K562 (cell line): ENCODE data around the gene FARSB. TPM values are rescaled to one million over a fixed set of nuclear protein-coding genes. Genes with fewer than 3 reads are reported as not detected.
"Not testable (repeated sequence)": the region's sequence is repeated elsewhere in the genome, so short reads cannot be mapped to it uniquely, and the experiment has no call there.

Experiments
- ATAC-seq: fragments of 200-7000 bp; cut with Tn5 transposase; 3 replicates; pipeline ENCODE4 v1.9.1; 2020; ENCODE audit warnings: moderate library complexity
- BruUV-seq: library from RNA; stranded (reverse); fragments of 400-500 nt; replicated peaks from 2 replicates; lab custom pipeline; 2021; lab: Mats Ljungman, UMichigan
- CTCF ChIA-PET: fragments of 300-600 bp; formaldehyde crosslinking; extraction: SDS; loops from one replicate; lab custom pipeline; 2021; ENCODE audit warnings: low intra/inter-chr PET ratio; lab: Yijun Ruan, JAX
- POLR2A ChIA-PET: fragments of 300-600, 350-650 bp; sonication (Branson Sonifier 250); formaldehyde crosslinking; extraction: SDS; loops from one replicate; lab custom pipeline; 2021; ENCODE audit warnings: antibody characterized with exemption, inconsistent platforms; lab: Yijun Ruan, JAX
- DNase-seq, 4 experiments: peaks; one replicate each; pipeline versions ENCODE4 v3.0.0 to v3.0.0-alpha.2; 2011 to 2018; ENCODE audit warnings: low spot score in 3 of 4, mixed read lengths in 3 of 4; ENCODE audit errors: extremely low read depth in 1 of 4
- FAIRE-seq: peaks from 2 replicates; lab custom pipeline; 2011; peaks lifted over from hg19 to GRCh38; lab: Jason Lieb, UNC
- H2AFZ ChIP-seq: 2 replicates; pipeline ENCODE4 v1.6.0; 2011; ENCODE audit warnings: low read depth, low read length, control low read depth, inconsistent platforms
- H3K27ac ChIP-seq: fragments of 200-600 bp; 3 replicates; pipeline ENCODE4 v1.8.0; 2011; ENCODE audit warnings: low read depth, mild to moderate bottlenecking, control low read depth, inconsistent platforms, low read length, moderate library complexity, mixed read lengths; ENCODE audit errors: extremely low read depth
- H3K27me3 ChIP-seq, 2 experiments: fragments of 300-600 bp in 1 of 2; 2 replicates in 1 of 2; 3 replicates in 1 of 2; pipeline versions ENCODE4 v1.6.0 to v1.8.0; 2011; ENCODE audit warnings: inconsistent platforms in 2 of 2, low read length in 2 of 2, mild to moderate bottlenecking in 1 of 2, mixed read lengths in 1 of 2, moderate library complexity in 1 of 2; ENCODE audit not compliant: control insufficient read depth in 2 of 2, insufficient read depth in 2 of 2
- H3K36me3 ChIP-seq: fragments of 300-600 bp; 3 replicates; pipeline ENCODE4 v1.8.0; 2011; ENCODE audit warnings: mild to moderate bottlenecking, low read length, inconsistent platforms; ENCODE audit not compliant: control insufficient read depth, insufficient read depth
- H3K4me1 ChIP-seq, 2 experiments: fragments of 200-600 bp in 1 of 2; replicated peaks in 1 of 2; 2 replicates in 1 of 2; 3 replicates in 1 of 2; pipeline versions ENCODE4 v1.5.1 to v1.8.0; 2011; ENCODE audit warnings: inconsistent platforms in 2 of 2, low read length in 2 of 2, mild to moderate bottlenecking in 1 of 2, mixed read lengths in 1 of 2, moderate library complexity in 1 of 2; ENCODE audit not compliant: control insufficient read depth in 2 of 2, insufficient read depth in 2 of 2
- H3K4me2 ChIP-seq: 2 replicates; pipeline ENCODE4 v1.6.1; 2011; ENCODE audit warnings: low read length, control low read depth, inconsistent platforms, mixed read lengths; ENCODE audit not compliant: insufficient read depth
- H3K4me3 ChIP-seq: fragments of 200-600 bp; sonication (generic), shearing (Covaris generic); 2 replicates; pipeline ENCODE4 v1.5.1; 2016; ENCODE audit warnings: control low read depth, inconsistent platforms
- H3K79me2 ChIP-seq: fragments of 200-600 bp; 3 replicates; pipeline ENCODE4 v1.8.0; 2011; ENCODE audit warnings: low read length, inconsistent platforms; ENCODE audit not compliant: control insufficient read depth, insufficient read depth
- H3K9ac ChIP-seq, 2 experiments: 2 replicates each; pipeline versions ENCODE4 v1.6.0 to v1.6.1; 2011; ENCODE audit warnings: low read depth in 2 of 2, low read length in 2 of 2, control low read depth in 1 of 2, inconsistent platforms in 1 of 2, mild to moderate bottlenecking in 1 of 2, mixed read lengths in 1 of 2; ENCODE audit not compliant: insufficient read depth in 1 of 2
- H3K9me1 ChIP-seq: one replicate; pipeline ENCODE4 v1.6.0; 2011; ENCODE audit warnings: inconsistent platforms, mild to moderate bottlenecking, low read length, moderate library complexity; ENCODE audit not compliant: control insufficient read depth, insufficient read depth
- H3K9me3 ChIP-seq: replicated peaks from 2 replicates; pipeline ENCODE4 v1.5.1; 2011; ENCODE audit warnings: low read depth, low read length, inconsistent platforms; ENCODE audit not compliant: control insufficient read depth, insufficient read depth
- H4K20me1 ChIP-seq: replicated peaks from 2 replicates; pipeline ENCODE4 v1.6.1; 2011; ENCODE audit warnings: low read length, inconsistent platforms, mixed read lengths; ENCODE audit not compliant: control insufficient read depth, insufficient read depth
- ATF1 ChIP-seq, 2 experiments: fragments of 450-650 bp in 1 of 2; IDR thresholded peaks; 2 replicates each; pipeline ENCODE4 v1.6.1; 2016; ENCODE audit warnings: missing compliant biosample characterization in 1 of 2, missing genetic modification characterization in 1 of 2
- ETV5 ChIP-seq: sonication (generic); formaldehyde crosslinking; IDR thresholded peaks from 2 replicates; pipeline ENCODE4 v1.4.0; 2020; ENCODE audit warnings: low read depth, mild to moderate bottlenecking, missing genetic modification reagents
- GABPA ChIP-seq: fragments of 200-800 bp; sonication (Bioruptor generic); conservative IDR thresholded peaks from 2 replicates; pipeline ENCODE4 v1.6.1; 2016; ENCODE audit warnings: low read depth, missing genetic modification characterization, missing compliant biosample characterization
- GABPB1 ChIP-seq: sonication (generic); formaldehyde crosslinking; IDR thresholded peaks from 2 replicates; pipeline ENCODE4 v1.8.0; 2022; ENCODE audit warnings: mild to moderate bottlenecking, missing genetic modification reagents
- GTF2F1 ChIP-seq: IDR thresholded peaks from 2 replicates; pipeline ENCODE4 v1.6.1; 2011; ENCODE audit warnings: low read depth, low read length, improper control_type of control experiment
- MAZ ChIP-seq, 2 experiments: fragments of 450-650 bp in 1 of 2; sonication (generic) in 1 of 2; formaldehyde crosslinking; IDR thresholded peaks in 1 of 2; conservative IDR thresholded peaks in 1 of 2; 2 replicates each; pipeline versions ENCODE4 v1.4.0 to v1.5.0; 2020; ENCODE audit warnings: mild to moderate bottlenecking in 1 of 2, missing genetic modification reagents in 1 of 2
- NBN ChIP-seq: fragments of 450-650 bp; IDR thresholded peaks from 2 replicates; pipeline ENCODE4 v1.6.1; 2016; ENCODE audit warnings: low read depth, mild to moderate bottlenecking
- RAD21 ChIP-seq, 2 experiments: fragments of 250-450 bp in 1 of 2; fragments of 450-650 bp in 1 of 2; sonication (Bioruptor Pico) in 1 of 2; formaldehyde crosslinking in 1 of 2; IDR thresholded peaks in 1 of 2; conservative IDR thresholded peaks in 1 of 2; 2 replicates each; pipeline versions ENCODE4 v1.4.0 to v1.8.0; 2020 to 2022; ENCODE audit warnings: mild to moderate bottlenecking in 2 of 2, moderate library complexity in 1 of 2
- YY1 ChIP-seq, 3 experiments: IDR thresholded peaks; 2 replicates each; pipeline ENCODE4 v1.6.1; 2011; ENCODE audit warnings: low read length in 2 of 3, mild to moderate bottlenecking in 2 of 3, moderate library complexity in 2 of 3, borderline replicate concordance in 1 of 3, control low read depth in 1 of 3, low read depth in 1 of 3; ENCODE audit not compliant: insufficient read depth in 3 of 3, insufficient replicate concordance in 2 of 3, control insufficient read depth in 1 of 3, insufficient read length in 1 of 3; ENCODE audit errors: extremely low read depth in 1 of 3
- ZNF431 ChIP-seq: sonication (generic); formaldehyde crosslinking; IDR thresholded peaks from 2 replicates; pipeline ENCODE4 v1.8.0; 2022; ENCODE audit warnings: mild to moderate bottlenecking, missing genetic modification reagents
- WGBS: fragments of 100-300 bp; shearing (Covaris generic); methylation state at CpG from one replicate; pipeline ENCODE4 v1.1.6; 2016; ENCODE audit warnings: low coverage, mixed read lengths; ENCODE audit not compliant: insufficient coverage; ENCODE audit errors: missing lambda C conversion rate; 5-methylcytosine and 5-hydroxymethylcytosine counted together
- in situ Hi-C: fragments of 300-500 bp; cut with MboI; formaldehyde crosslinking; loops from 4 replicates; pipeline ENCODE4 v1.15.0; 2018; ENCODE audit warnings: inconsistent platforms, mixed read lengths
- intact Hi-C: fragments of 100-400 bp; cut with micrococcal nuclease; formaldehyde crosslinking; loops from 2 replicates; pipeline ENCODE4 v1.14.2; 2022
- polyA plus RNA-seq, 8 experiments: library from polyadenylated mRNA; depleted of rRNA in 4 of 8; stranded (reverse) in 5 of 8; unstranded in 3 of 8; fragments of >200 nt; fragmentation: Nextera tagmentation in 2 of 8; fragmentation: Illumina TruSeq in 1 of 8; extraction: Ambion mirVana in 2 of 8; extraction: Trizol in 1 of 8; gene quantifications; 2 replicates each; pipeline versions ENCODE4 v1.2.1 to v1.2.3, GENCODE V29; 2011 to 2014; ENCODE audit warnings: inconsistent platforms in 1 of 8, missing spikeins in 1 of 8
- total RNA-seq, 7 experiments: library from RNA; depleted of rRNA in 6 of 7; stranded (reverse); fragments of >200 nt in 6 of 7; fragmentation: Illumina TruSeq in 2 of 7; extraction: Trizol in 2 of 7; gene quantifications; 2 replicates each; pipeline versions ENCODE4 v1.2.1 to v1.2.3, GENCODE V29; 2011 to 2021; ENCODE audit warnings: low replicate concordance in 1 of 7
- TF ChIP-seq, protein P1 (sequence below): fragments of 200-800 bp; sonication (Bioruptor generic); IDR thresholded peaks from 2 replicates; pipeline ENCODE4 v1.6.1; 2017; ENCODE audit warnings: missing genetic modification characterization, missing compliant biosample characterization

The FARSB gene
- total and polyA plus RNA-seq, 9 of the 15 experiments (the other 6 are each of a cell fraction or from before 2014, with no cell fraction given), result 26.6 to 171 (median 55.7) TPM

DNA sequence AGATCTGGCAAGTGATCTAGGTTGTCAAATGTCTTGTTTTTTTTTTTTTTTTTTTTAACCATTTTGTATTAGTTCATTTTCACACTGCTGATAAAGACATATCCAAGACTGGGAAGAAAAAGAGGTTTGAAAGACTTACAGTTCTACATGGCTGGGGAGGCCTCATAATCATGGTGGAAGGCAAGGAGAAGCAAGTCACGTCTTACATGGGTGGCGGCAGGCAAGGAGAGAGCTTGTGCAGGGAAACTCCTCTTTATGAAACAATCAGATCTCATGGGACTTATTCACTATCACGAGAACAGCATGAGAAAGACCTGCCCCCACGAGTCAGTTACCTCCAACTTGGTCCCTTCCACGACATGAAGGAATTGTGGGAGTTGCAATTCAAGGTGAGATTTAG is 37.5 kb upstream of the FARSB start:
- H3K4me2 ChIP-seq, ATAC-seq, POLR2A ChIA-PET, H3K9me3 ChIP-seq, H3K9me1 ChIP-seq, H3K4me1 ChIP-seq, DNase-seq, H3K27me3 ChIP-seq, BruUV-seq, H3K9ac ChIP-seq, H3K27ac ChIP-seq, H3K4me3 ChIP-seq, H3K36me3 ChIP-seq, H3K79me2 ChIP-seq, FAIRE-seq, H4K20me1 ChIP-seq, H2AFZ ChIP-seq: not testable (repeated sequence)
- in situ Hi-C loops, result loop anchor here (10.0 kb wide), 1 partner anchor 231 kb away; no protein-coding TSS in a partner anchor
- 26% methylated on average over 5 of the region's 5 CpGs for WGBS
- peak; percentile 91 for TF ChIP-seq ZNF431 (CRISPR knock-in tag)
- intact Hi-C loops, result loop anchor here (5.0 kb wide), 2 partner anchors 279 to 409 kb away; no protein-coding TSS in a partner anchor
- CTCF ChIA-PET, result interaction anchor here (0.5 to 1.7 kb wide), 3 partner anchors 192 to 263 kb away, joined by 3 to 6 read pairs (median 4); no protein-coding TSS in a partner anchor

DNA sequence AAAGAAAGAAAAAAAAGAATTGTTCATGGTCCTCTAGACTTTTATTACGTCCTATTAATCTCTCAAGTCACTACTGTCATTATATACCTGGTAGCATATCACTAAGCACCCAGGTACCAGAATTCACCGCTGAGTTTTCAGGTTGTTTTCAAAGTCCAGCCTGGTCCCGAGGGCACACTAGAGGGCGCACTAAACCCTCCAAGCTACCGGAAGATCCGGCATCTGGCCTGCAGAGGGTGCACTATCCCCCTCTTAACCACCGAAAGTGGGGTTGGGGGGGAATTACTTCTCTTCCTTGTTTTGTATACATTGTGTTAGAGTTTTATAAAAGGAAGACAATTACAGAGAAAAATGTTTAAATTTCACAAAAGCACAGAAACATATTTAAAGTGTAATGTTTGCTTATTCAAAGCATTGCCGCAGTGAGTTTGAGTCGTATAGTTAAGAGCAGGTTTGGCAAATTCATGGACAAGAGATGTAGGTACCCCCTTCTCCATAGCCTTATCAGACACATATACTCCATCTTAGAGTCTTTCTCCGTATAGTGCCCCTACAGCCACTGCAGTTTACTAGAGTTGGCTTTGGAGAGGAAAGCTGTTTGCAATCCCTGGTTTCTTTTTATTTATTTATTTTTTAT is 34.8 kb upstream of the FARSB start:
- Histone ChIP-seq H3K9ac (no peak overlapping the region), H3K4me3 (no peak overlapping the region), H3K9me1 (no peaks in the 10 kb centered on the region), H3K27me3 (no peaks in the 10 kb centered on the region), H2AFZ (peak overlapping the region; percentile 79), H3K9me3 (no peaks in the 10 kb centered on the region), H3K79me2 (no peaks in the 10 kb centered on the region), H3K36me3 (no peaks in the 10 kb centered on the region), H3K27ac (no peak overlapping the region), H3K4me2 (no peak overlapping the region), H4K20me1 (no peaks in the 10 kb centered on the region), H3K4me1 (peaks cover 0 to 4% of the 10 kb centered on the region in 2 experiments; a peak in 1 of 5 replicates)
- ATAC-seq (peak; percentile 98), FAIRE-seq (peak; percentile 94), DNase-seq (peak; percentile 81 to 86 (median 82))
- CTCF ChIA-PET, result interaction anchor here (1.5 to 1.7 kb wide), 2 partner anchors 213 to 248 kb away, joined by 8 to 17 read pairs; no protein-coding TSS in a partner anchor
- WGBS, result 19% methylated on average over 8 of the region's 10 CpGs
- intact Hi-C loops (loop anchor here (2.0 to 5.0 kb wide), 3 partner anchors 248 to 412 kb away; no protein-coding TSS in a partner anchor), in situ Hi-C loops (loop anchor here (10.0 kb wide), 1 partner anchor 234 kb away; no protein-coding TSS in a partner anchor)
- POLR2A ChIA-PET, result interaction anchor here (0.6 kb wide), 1 partner anchor 13 kb away, joined by 3 read pairs; no protein-coding TSS in a partner anchor
- no TSS peak for BruUV-seq
- TF ChIP-seq GABPB1 (CRISPR knock-in tag) (no peak), RAD21 (CRISPR knock-in tag; conservative IDR thresholded peaks at IDR 0.05 in 1 of 2, IDR thresholded peaks at IDR 0.05 in 1 of 2) (peak; percentile 72 to 90), YY1 (IDR thresholded peaks at IDR 0.05; ENCODE audit: borderline replicate concordance in 1 of 3, control insufficient read depth in 1 of 3, extremely low read depth in 1 of 3, insufficient read depth in 3 of 3, insufficient read length in 1 of 3, insufficient replicate concordance in 2 of 3, low read depth in 1 of 3, low read length in 2 of 3) (peak in 1 of 3 experiments; percentile 22), MAZ (CRISPR knock-in tag; conservative IDR thresholded peaks at IDR 0.05 in 1 of 2, IDR thresholded peaks at IDR 0.05 in 1 of 2) (peak in 1 of 2 experiments; percentile 63; a peak in 2 of 4 replicates), ETV5 (CRISPR knock-in tag) (0 out of 2 replicates have a peak, but pooled peaks have one; percentile 29), NBN (no peak), GABPA (tag) (0 out of 2 replicates have a peak, but pooled peaks have one; percentile 26), ATF1 (CRISPR knock-in tag; IDR thresholded peaks at IDR 0.05) (no peak), ATF1 (tag; IDR thresholded peaks at IDR 0.05) (peak; percentile 12; the same call in 1 of the 2 replicates), GTF2F1 (no peak)
- TF ChIP-seq, protein P1, sequence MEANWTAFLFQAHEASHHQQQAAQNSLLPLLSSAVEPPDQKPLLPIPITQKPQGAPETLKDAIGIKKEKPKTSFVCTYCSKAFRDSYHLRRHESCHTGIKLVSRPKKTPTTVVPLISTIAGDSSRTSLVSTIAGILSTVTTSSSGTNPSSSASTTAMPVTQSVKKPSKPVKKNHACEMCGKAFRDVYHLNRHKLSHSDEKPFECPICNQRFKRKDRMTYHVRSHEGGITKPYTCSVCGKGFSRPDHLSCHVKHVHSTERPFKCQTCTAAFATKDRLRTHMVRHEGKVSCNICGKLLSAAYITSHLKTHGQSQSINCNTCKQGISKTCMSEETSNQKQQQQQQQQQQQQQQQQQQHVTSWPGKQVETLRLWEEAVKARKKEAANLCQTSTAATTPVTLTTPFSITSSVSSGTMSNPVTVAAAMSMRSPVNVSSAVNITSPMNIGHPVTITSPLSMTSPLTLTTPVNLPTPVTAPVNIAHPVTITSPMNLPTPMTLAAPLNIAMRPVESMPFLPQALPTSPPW, result peak; percentile 53
